ENCODE measurements around the gene EVC2. TPM values are rescaled to one million over a fixed set of nuclear protein-coding genes. Genes with fewer than 3 reads are reported as not detected.

EVC2 gene
- total RNA-seq, 3 donors from 2014 or later (not counting 1 experiment from before 2014, with no cell fraction given), result 0.20 to 2.6 (median 1.5) TPM

DNA sequence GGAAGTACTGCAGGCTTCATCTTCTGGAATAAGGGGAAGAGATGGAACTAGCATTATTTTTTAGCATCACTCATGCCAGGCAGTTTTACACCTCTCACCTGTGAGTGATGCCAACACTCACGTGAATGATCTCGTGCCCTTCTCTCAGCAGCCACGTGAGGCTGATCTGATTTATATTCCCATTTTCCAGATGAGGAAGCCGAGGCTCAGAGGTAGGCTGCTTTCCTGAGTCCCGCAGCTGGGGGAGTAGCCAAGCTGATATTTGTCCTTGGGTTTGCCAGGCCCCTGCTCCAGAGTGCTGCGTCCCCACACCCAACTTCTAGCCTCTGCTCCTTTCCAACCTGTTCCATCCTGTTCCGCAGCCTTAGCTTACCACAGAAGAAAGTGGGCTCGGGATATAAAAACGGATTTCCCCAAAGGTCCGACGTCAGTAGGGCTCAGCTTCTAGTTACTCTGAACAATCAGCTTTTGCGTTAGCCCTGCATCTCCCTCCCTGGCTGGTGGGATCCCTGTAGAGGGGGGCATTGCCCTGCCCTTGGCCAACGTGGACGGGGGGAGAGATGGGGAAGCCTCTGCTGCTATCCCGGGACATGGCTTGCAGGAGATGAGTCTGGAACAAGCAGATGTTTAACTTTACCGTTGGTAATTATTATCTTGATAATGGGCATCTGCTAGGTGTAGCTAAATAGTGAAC lies 11.9 kb upstream of the EVC2 start:
- Mint-ChIP-seq H3K9me3 (no peaks in the 10 kb centered on the region), H3K4me1 (no peaks in the 10 kb centered on the region), H3K4me3 (no peak overlapping the region), H3K27ac (no peak overlapping the region), H3K36me3 (no peaks in the 10 kb centered on the region), H3K27me3 (ENCODE audit: low read depth in 2 of 2) (peaks cover 6 to 21% of the 10 kb centered on the region in 2 donors)
- ATAC-seq, result no peak
- no peak overlapping the region for H3K27ac ChIP-seq (ENCODE audit: low read length)
- peaks cover under 1% of the 10 kb centered on the region for H3K9me3 ChIP-seq (ENCODE audit: control insufficient read depth, insufficient read depth, low read length)
- no peak for TF ChIP-seq CTCF (IDR thresholded peaks at IDR 0.05)
- H3K36me3 ChIP-seq (ENCODE audit: control insufficient read depth, insufficient read depth, low read length), result no peaks in the 10 kb centered on the region
- H3K4me3 ChIP-seq (ENCODE audit: low read length), result no peak overlapping the region
- whole genome bisulfite sequencing (ENCODE audit: insufficient coverage), result 80% methylated on average over 16 of the region's 16 CpGs
- intact Hi-C loops (cut with micrococcal nuclease), result no loop called here
- DNase-seq, result no peak
- H3K27me3 ChIP-seq (ENCODE audit: control insufficient read depth, insufficient read depth, low read length), result no peaks in the 10 kb centered on the region
- H3K4me1 ChIP-seq (ENCODE audit: control insufficient read depth, insufficient read depth, low read length), result no peaks in the 10 kb centered on the region

- no peak for TF ChIP-seq CTCF (IDR thresholded peaks at IDR 0.05)
- Mint-ChIP-seq H3K27ac (no peak overlapping the region), H3K36me3 (no peaks in the 10 kb centered on the region), H3K9me3 (no peaks in the 10 kb centered on the region), H3K4me3 (no peak overlapping the region), H3K4me1 (no peaks in the 10 kb centered on the region), H3K27me3 (ENCODE audit: low read depth in 2 of 2) (peaks cover 6 to 26% of the 10 kb centered on the region in 2 donors)
- ATAC-seq (no peak), DNase-seq (no peak)
- 81% methylated on average over 7 of the region's 7 CpGs for WGBS (ENCODE audit: insufficient coverage)
- Histone ChIP-seq H3K4me1 (ENCODE audit: control insufficient read depth, insufficient read depth, low read length) (no peaks in the 10 kb centered on the region), H3K9me3 (ENCODE audit: control insufficient read depth, insufficient read depth, low read length) (peaks cover 3% of the 10 kb centered on the region), H3K4me3 (ENCODE audit: low read length) (no peak overlapping the region), H3K36me3 (ENCODE audit: control insufficient read depth, insufficient read depth, low read length) (no peaks in the 10 kb centered on the region), H3K27ac (ENCODE audit: low read length) (no peak overlapping the region), H3K27me3 (ENCODE audit: control insufficient read depth, insufficient read depth, low read length) (no peaks in the 10 kb centered on the region)
- intact Hi-C loops (cut with micrococcal nuclease), result no loop called here
Measured at GRCh38 chr4:5719350-5720055, 11.1 kb upstream of the EVC2 start.

- no peak for ATAC-seq
- Mint-ChIP-seq H3K27me3 (ENCODE audit: low read depth in 2 of 2) (peaks cover 13 to 34% of the 10 kb centered on the region in 2 donors), H3K4me1 (no peaks in the 10 kb centered on the region), H3K27ac (no peak overlapping the region), H3K36me3 (no peaks in the 10 kb centered on the region), H3K9me3 (no peaks in the 10 kb centered on the region), H3K4me3 (no peak overlapping the region)
- WGBS (ENCODE audit: insufficient coverage), result 84% methylated on average over 3 of the region's 4 CpGs
- no peak for DNase-seq
- Histone ChIP-seq H3K27ac (ENCODE audit: low read length) (no peak overlapping the region), H3K4me1 (ENCODE audit: control insufficient read depth, insufficient read depth, low read length) (no peaks in the 10 kb centered on the region), H3K27me3 (ENCODE audit: control insufficient read depth, insufficient read depth, low read length) (no peaks in the 10 kb centered on the region), H3K4me3 (ENCODE audit: low read length) (no peak overlapping the region), H3K9me3 (ENCODE audit: control insufficient read depth, insufficient read depth, low read length) (peaks cover 3% of the 10 kb centered on the region), H3K36me3 (ENCODE audit: control insufficient read depth, insufficient read depth, low read length) (no peaks in the 10 kb centered on the region)
- TF ChIP-seq CTCF (IDR thresholded peaks at IDR 0.05), result no peak
- intact Hi-C loops (cut with micrococcal nuclease), result no loop called here
Measured at GRCh38 chr4:5718411-5718810, 10.1 kb upstream of the EVC2 start.
